Endodermal cell (in vitro differentiated cells): ENCODE data around the gene ARID5B. TPM values are rescaled to one million over a fixed set of nuclear protein-coding genes. Genes with fewer than 3 reads are reported as not detected.

ENCODE experiments used
- DNase-seq: peaks from one replicate; pipeline ENCODE4 v3.0.0-alpha.2; 2017
- H3K27ac ChIP-seq: 2 replicates; pipeline ENCODE4 v1.5.1; 2013; ENCODE audit warnings: mild to moderate bottlenecking, low read depth, low read length, moderate library complexity
- H3K27me3 ChIP-seq: 2 replicates; pipeline ENCODE4 v1.6.1; 2013; ENCODE audit warnings: mild to moderate bottlenecking, low read length, moderate library complexity; ENCODE audit not compliant: insufficient read depth, control insufficient read depth, poor library complexity, severe bottlenecking
- H3K36me3 ChIP-seq: 2 replicates; pipeline ENCODE4 v1.7.0; 2013; ENCODE audit warnings: mild to moderate bottlenecking, low read length, moderate library complexity; ENCODE audit not compliant: control insufficient read depth, insufficient read depth
- H3K4me1 ChIP-seq: one replicate; pipeline ENCODE4 v1.7.0; 2013; ENCODE audit warnings: low read length; ENCODE audit not compliant: control insufficient read depth, insufficient read depth
- H3K4me3 ChIP-seq: 2 replicates; pipeline ENCODE4 v1.5.1; 2013; ENCODE audit warnings: mild to moderate bottlenecking, low read length, moderate library complexity
- H3K9ac ChIP-seq: 2 replicates; pipeline ENCODE4 v1.6.1; 2013; ENCODE audit warnings: mild to moderate bottlenecking, low read length, moderate library complexity; ENCODE audit not compliant: poor library complexity, severe bottlenecking; ENCODE audit errors: extremely low read depth
- H3K9me3 ChIP-seq: 2 replicates; pipeline ENCODE4 v1.6.1; 2013; ENCODE audit warnings: mild to moderate bottlenecking, low read length, moderate library complexity; ENCODE audit not compliant: control insufficient read depth
- H3K27ac Mint-ChIP-seq: 2 replicates; pipeline ENCODE4 v1.8.0; 2020; ENCODE audit warnings: mixed read lengths
- H3K27me3 Mint-ChIP-seq: 2 replicates; pipeline ENCODE4 v1.8.0; 2021; ENCODE audit warnings: mild to moderate bottlenecking, mixed read lengths; ENCODE audit not compliant: insufficient read depth
- H3K36me3 Mint-ChIP-seq: 2 replicates; pipeline ENCODE4 v1.8.0; 2020; ENCODE audit warnings: low read depth, mixed read lengths
- H3K4me1 Mint-ChIP-seq: 2 replicates; pipeline ENCODE4 v1.8.0; 2020; ENCODE audit warnings: mixed read lengths
- H3K4me3 Mint-ChIP-seq: 2 replicates; pipeline ENCODE4 v1.8.0; 2020; ENCODE audit warnings: mild to moderate bottlenecking, moderate library complexity, mixed read lengths
- H3K9me3 Mint-ChIP-seq: 2 replicates; pipeline ENCODE4 v1.8.0; 2020; ENCODE audit warnings: mild to moderate bottlenecking, mixed read lengths
- CTCF ChIP-seq: fragments of 200-600 bp; sonication (generic); conservative IDR thresholded peaks from 2 replicates; pipeline ENCODE4 v1.5.0; 2021; ENCODE audit warnings: antibody characterized with exemption, mild to moderate bottlenecking
- WGBS, 2 experiments: methylation state at CpG; one replicate each; pipeline versions ENCODE4 v1.1.5 to v1.1.7; 2013; ENCODE audit warnings: missing lambda C conversion rate in 2 of 2, mixed read lengths in 1 of 2; ENCODE audit not compliant: insufficient coverage in 1 of 2, insufficient read length in 1 of 2; 5-methylcytosine and 5-hydroxymethylcytosine counted together
- total RNA-seq, 2 donors: library from RNA; stranded (reverse); fragmentation: NEBNext Ultra II Directional in 1 of 2; extraction: Animal tissue kit (Norgen Biotek cat#: 25700) in 1 of 2; gene quantifications; 2 replicates in 1 of 2; 3 replicates in 1 of 2; pipeline ENCODE4 v1.2.1, GENCODE V29; 2021

ARID5B gene
- total RNA-seq, 2 donors from 2014 or later = 1.2 to 1.8 TPM

GRCh38 chr10:62021978-62022802 lies 120.7 kb downstream of the ARID5B start:
- peak overlapping the region; percentile 3 for H3K4me3 Mint-ChIP-seq
- WGBS, 2 experiments = 78 to 100% methylated on average over 2 to 5 of the region's 5 CpGs
- peak overlapping the region; percentile 16 for H3K4me3 ChIP-seq
- peak overlapping the region; percentile 49 for H3K27ac Mint-ChIP-seq
- no peaks in the 10 kb centered on the region for H3K27me3 Mint-ChIP-seq
- H3K9me3 ChIP-seq = no peaks in the 10 kb centered on the region
- TF ChIP-seq CTCF = no peak
- no peaks in the 10 kb centered on the region for H3K36me3 Mint-ChIP-seq
- peaks cover 41% of the 10 kb centered on the region for H3K4me1 ChIP-seq
- H3K27me3 ChIP-seq = no peaks in the 10 kb centered on the region
- H3K9me3 Mint-ChIP-seq = no peaks in the 10 kb centered on the region
- peaks cover 63% of the 10 kb centered on the region for H3K4me1 Mint-ChIP-seq
- H3K9ac ChIP-seq = no peak overlapping the region
- no peaks in the 10 kb centered on the region for H3K36me3 ChIP-seq
- peak; percentile 80 for DNase-seq
- no peak overlapping the region for H3K27ac ChIP-seq

GRCh38 chr10:62022830-62023229 lies 121.3 kb downstream of the ARID5B start:
- H3K27ac ChIP-seq = no peak overlapping the region
- Mint-ChIP-seq H3K4me3 (peak overlapping the region; percentile 3), H3K27me3 (no peaks in the 10 kb centered on the region), H3K9me3 (no peaks in the 10 kb centered on the region), H3K36me3 (no peaks in the 10 kb centered on the region), H3K4me1 (peaks cover 63% of the 10 kb centered on the region), H3K27ac (peak overlapping the region; percentile 49)
- peak overlapping the region; percentile 66 for H3K4me3 ChIP-seq
- no peak for TF ChIP-seq CTCF
- DNase-seq = no peak
- H3K9ac ChIP-seq = no peak overlapping the region
- WGBS, 2 experiments = 88 to 90% methylated on average over 2 to 6 of the region's 6 CpGs
- no peaks in the 10 kb centered on the region for H3K36me3 ChIP-seq
- H3K27me3 ChIP-seq = no peaks in the 10 kb centered on the region
- no peaks in the 10 kb centered on the region for H3K9me3 ChIP-seq
- H3K4me1 ChIP-seq = peaks cover 41% of the 10 kb centered on the region

GRCh38 chr10:62023329-62023728 lies 121.8 kb downstream of the ARID5B start:
- Histone ChIP-seq H3K4me3 (peak overlapping the region; percentile 66), H3K27me3 (no peaks in the 10 kb centered on the region), H3K9ac (no peak overlapping the region), H3K4me1 (peaks cover 39% of the 10 kb centered on the region), H3K27ac (no peak overlapping the region), H3K9me3 (no peaks in the 10 kb centered on the region), H3K36me3 (no peaks in the 10 kb centered on the region)
- no peak overlapping the region for H3K27ac Mint-ChIP-seq
- no peak for TF ChIP-seq CTCF
- no peaks in the 10 kb centered on the region for H3K27me3 Mint-ChIP-seq
- 100% methylated on average over 1 of the region's 1 CpG for WGBS, 2 experiments
- H3K4me1 Mint-ChIP-seq = peaks cover 59% of the 10 kb centered on the region
- no peak for DNase-seq
- no peaks in the 10 kb centered on the region for H3K9me3 Mint-ChIP-seq
- H3K4me3 Mint-ChIP-seq = no peak overlapping the region
- H3K36me3 Mint-ChIP-seq = no peaks in the 10 kb centered on the region
